GM23338 (cell line): Measurements from ENCODE around the gene FBXW11. TPM values are rescaled to one million over a fixed set of nuclear protein-coding genes. Genes with fewer than 3 reads are reported as not detected.

ENCODE experiments used
- ATAC-seq: fragments of 200-7000 bp; cut with Tn5 transposase; 3 replicates; pipeline ENCODE4 v1.9.1; 2020
- DNase-seq: peaks from one replicate; pipeline ENCODE4 v3.0.0-alpha.2; 2015; ENCODE audit warnings: low spot score
- H2AFZ ChIP-seq: fragments of 200-600 bp; sonication (generic); 2 replicates; pipeline ENCODE4 v1.8.0; 2016; ENCODE audit warnings: antibody characterized with exemption, mild to moderate bottlenecking, moderate library complexity
- H3F3A ChIP-seq: fragments of 200-600 bp; sonication (generic); replicated peaks from 2 replicates; pipeline ENCODE4 v1.8.0; 2017; ENCODE audit warnings: antibody characterized with exemption, mixed run types, low read depth
- H3K27ac ChIP-seq: fragments of 200-600 bp; sonication (generic); 2 replicates; pipeline ENCODE4 v1.6.1; 2016; ENCODE audit warnings: low read depth
- H3K27me3 ChIP-seq: fragments of 200-600 bp; sonication (generic); 2 replicates; pipeline ENCODE4 v1.8.0; 2016; ENCODE audit warnings: mild to moderate bottlenecking, mixed run types, moderate library complexity; ENCODE audit not compliant: insufficient read depth
- H3K36me3 ChIP-seq: fragments of 200-600 bp; sonication (generic); 2 replicates; pipeline ENCODE4 v1.8.0; 2016; ENCODE audit warnings: mild to moderate bottlenecking; ENCODE audit not compliant: insufficient read depth
- H3K4me1 ChIP-seq: fragments of 200-600 bp; sonication (generic); 2 replicates; pipeline ENCODE4 v1.8.0; 2016; ENCODE audit warnings: mild to moderate bottlenecking, moderate library complexity; ENCODE audit not compliant: insufficient read depth
- H3K4me2 ChIP-seq: fragments of 200-600 bp; sonication (generic); 2 replicates; pipeline ENCODE4 v1.7.1; 2017; ENCODE audit warnings: mixed run types
- H3K4me3 ChIP-seq: fragments of 200-600 bp; sonication (generic); 2 replicates; pipeline ENCODE4 v1.6.1; 2016; ENCODE audit warnings: mixed run types
- H3K79me2 ChIP-seq: fragments of 200-600 bp; sonication (generic); replicated peaks from 2 replicates; pipeline ENCODE4 v1.8.0; 2017; ENCODE audit warnings: mild to moderate bottlenecking; ENCODE audit not compliant: insufficient read depth
- H3K9me2 ChIP-seq: fragments of 200-600 bp; sonication (generic); 2 replicates; pipeline ENCODE4 v1.8.0; 2017; ENCODE audit not compliant: insufficient read depth
- H4K20me1 ChIP-seq: fragments of 200-600 bp; sonication (generic); replicated peaks from 2 replicates; pipeline ENCODE4 v1.8.0; 2017; ENCODE audit warnings: mild to moderate bottlenecking; ENCODE audit not compliant: insufficient read depth
- H3K27ac Mint-ChIP-seq: 2 replicates; pipeline ENCODE4 v1.8.0; 2020; ENCODE audit warnings: inconsistent platforms, mild to moderate bottlenecking, moderate library complexity, mixed read lengths
- H3K27me3 Mint-ChIP-seq: 3 replicates; pipeline ENCODE4 v1.8.0; 2022; ENCODE audit warnings: low read depth, mild to moderate bottlenecking, moderate library complexity, mixed read lengths, inconsistent platforms; ENCODE audit not compliant: insufficient read depth, poor library complexity
- H3K36me3 Mint-ChIP-seq: 3 replicates; pipeline ENCODE4 v1.8.0; 2021; ENCODE audit warnings: low read depth, mild to moderate bottlenecking, inconsistent platforms, moderate library complexity, mixed read lengths
- H3K4me1 Mint-ChIP-seq: 3 replicates; pipeline ENCODE4 v1.8.0; 2020; ENCODE audit warnings: mild to moderate bottlenecking, inconsistent platforms, mixed read lengths
- H3K4me3 Mint-ChIP-seq: 3 replicates; pipeline ENCODE4 v1.8.0; 2021; ENCODE audit warnings: moderate library complexity, mild to moderate bottlenecking, inconsistent platforms, mixed read lengths
- H3K9me3 Mint-ChIP-seq: 3 replicates; pipeline ENCODE4 v1.8.0; 2020; ENCODE audit warnings: moderate library complexity, mild to moderate bottlenecking, inconsistent platforms, mixed read lengths
- CREB1 ChIP-seq: fragments of 250-450 bp; sonication (Bioruptor Pico); IDR thresholded peaks from 2 replicates; pipeline ENCODE4 v1.5.0; 2020; ENCODE audit warnings: low read depth, mild to moderate bottlenecking, moderate library complexity
- EZH2 ChIP-seq: fragments of 200-600 bp; sonication (generic); IDR thresholded peaks from one replicate; pipeline ENCODE4 v1.8.0; 2017; ENCODE audit warnings: antibody characterized with exemption, mild to moderate bottlenecking, low read depth; ENCODE audit not compliant: unreplicated experiment
- EZH2phosphoT487 ChIP-seq: fragments of 200-600 bp; sonication (generic); IDR thresholded peaks from one replicate; pipeline ENCODE4 v1.8.1; 2018; ENCODE audit warnings: antibody characterized with exemption; ENCODE audit not compliant: unreplicated experiment
- JUNB ChIP-seq: IDR thresholded peaks from one replicate; pipeline ENCODE4 v1.6.1; 2016; ENCODE audit warnings: antibody characterized with exemption; ENCODE audit not compliant: unreplicated experiment
- NANOG ChIP-seq: IDR thresholded peaks from 2 replicates; pipeline ENCODE4 v1.6.1; 2016; ENCODE audit warnings: antibody characterized with exemption, borderline replicate concordance
- POLR2AphosphoS5 ChIP-seq: IDR thresholded peaks from 2 replicates; pipeline ENCODE4 v1.6.1; 2016; ENCODE audit warnings: antibody characterized with exemption, low read depth
- STAT1 ChIP-seq: IDR thresholded peaks from one replicate; pipeline ENCODE4 v1.6.1; 2016; ENCODE audit warnings: antibody characterized with exemption; ENCODE audit not compliant: unreplicated experiment
- ZNF114 ChIP-seq: fragments of 250-450 bp; sonication (Bioruptor Pico); IDR thresholded peaks from 2 replicates; pipeline ENCODE4 v1.5.0; 2020; ENCODE audit warnings: mild to moderate bottlenecking, moderate library complexity
- ZNF331 ChIP-seq: fragments of 250-450 bp; sonication (Bioruptor Pico); IDR thresholded peaks from 2 replicates; pipeline ENCODE4 v1.5.0; 2020; ENCODE audit warnings: low read depth, mild to moderate bottlenecking, moderate library complexity
- polyA plus RNA-seq: library from polyadenylated mRNA; unstranded; fragments of >200 nt; fragmentation: Nextera tagmentation; extraction: Ambion mirVana; gene quantifications from 2 replicates; pipeline ENCODE4 v1.2.1, GENCODE V29; 2016
- total RNA-seq: library from RNA; depleted of rRNA; stranded (reverse); fragments of >200 nt; shearing (Covaris generic); gene quantifications from 2 replicates; pipeline ENCODE4 v1.2.3, GENCODE V29; 2014
- TF ChIP-seq, protein P1 (sequence below): IDR thresholded peaks from one replicate; pipeline ENCODE4 v1.6.1; 2018; ENCODE audit warnings: antibody characterized with exemption; ENCODE audit not compliant: unreplicated experiment
- TF ChIP-seq, protein P2 (sequence below): fragments of 250-450 bp; sonication (Bioruptor Pico); IDR thresholded peaks from 2 replicates; pipeline ENCODE4 v1.5.0; 2020; ENCODE audit warnings: mild to moderate bottlenecking, moderate library complexity
- TF ChIP-seq, protein P3 (sequence below): IDR thresholded peaks from 2 replicates; pipeline ENCODE4 v1.6.1; 2016; ENCODE audit warnings: antibody characterized with exemption
- TF ChIP-seq, protein P4 (sequence below), 2 experiments: fragments of 200-600 bp in 1 of 2; sonication (generic) in 1 of 2; conservative IDR thresholded peaks; 2 replicates each; pipeline versions ENCODE4 v1.5.1 to v1.6.1; 2016 to 2017; ENCODE audit warnings: antibody characterized with exemption in 2 of 2, low read depth in 2 of 2, mild to moderate bottlenecking in 2 of 2, moderate library complexity in 1 of 2

Gene FBXW11
- total and polyA plus RNA-seq, 2 experiments from 2014 or later, result 45.0 to 88.0 TPM

DNA sequence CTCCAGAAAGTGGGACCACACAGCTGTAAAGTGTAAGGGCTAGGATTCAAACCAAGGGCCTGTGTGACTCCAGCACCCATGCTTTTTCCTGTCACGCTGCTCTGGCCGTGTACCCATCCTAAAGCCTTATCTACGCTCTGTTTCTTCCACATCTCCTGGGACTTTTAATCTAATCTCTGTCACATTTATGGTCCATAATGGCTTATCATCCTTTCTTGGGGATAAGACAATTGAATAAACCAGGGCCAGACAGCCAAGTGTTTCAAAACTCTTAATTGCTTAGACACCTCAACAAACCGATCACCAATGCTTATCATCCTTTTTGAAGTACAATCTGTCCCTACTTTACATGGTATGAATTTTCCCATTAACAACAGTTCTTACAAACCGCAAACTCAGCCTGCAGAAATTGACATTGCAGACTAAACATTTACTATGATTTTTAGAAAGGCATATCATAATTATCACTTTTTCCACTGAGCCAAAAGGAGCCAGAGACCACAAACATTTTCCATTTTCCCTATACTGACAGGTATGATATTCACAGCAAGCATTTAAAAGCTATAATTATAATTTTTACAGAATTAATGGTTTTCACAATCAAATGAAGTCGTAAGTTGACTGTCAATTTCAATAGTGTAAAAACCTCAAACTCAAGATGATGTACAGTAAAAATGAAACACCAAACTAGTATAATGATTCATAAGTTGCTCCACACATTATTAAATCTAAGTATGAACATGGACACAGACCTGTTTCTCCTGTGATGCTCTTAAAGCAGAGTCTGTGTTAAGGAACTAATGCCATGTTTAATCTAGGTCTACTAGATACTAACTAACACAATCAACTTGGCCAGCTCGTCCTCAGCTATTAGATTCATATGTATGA is 99.5 kb downstream of the FBXW11 start:
- no peaks in the 10 kb centered on the region for H3K27me3 ChIP-seq
- no peaks in the 10 kb centered on the region for H3K9me2 ChIP-seq
- H3K36me3 Mint-ChIP-seq, result peaks cover 4% of the 10 kb centered on the region; the same call in 1 of the 3 replicates
- H3K9me3 Mint-ChIP-seq, result no peaks in the 10 kb centered on the region
- no peak overlapping the region for H3K4me3 ChIP-seq
- TF ChIP-seq, protein P1, sequence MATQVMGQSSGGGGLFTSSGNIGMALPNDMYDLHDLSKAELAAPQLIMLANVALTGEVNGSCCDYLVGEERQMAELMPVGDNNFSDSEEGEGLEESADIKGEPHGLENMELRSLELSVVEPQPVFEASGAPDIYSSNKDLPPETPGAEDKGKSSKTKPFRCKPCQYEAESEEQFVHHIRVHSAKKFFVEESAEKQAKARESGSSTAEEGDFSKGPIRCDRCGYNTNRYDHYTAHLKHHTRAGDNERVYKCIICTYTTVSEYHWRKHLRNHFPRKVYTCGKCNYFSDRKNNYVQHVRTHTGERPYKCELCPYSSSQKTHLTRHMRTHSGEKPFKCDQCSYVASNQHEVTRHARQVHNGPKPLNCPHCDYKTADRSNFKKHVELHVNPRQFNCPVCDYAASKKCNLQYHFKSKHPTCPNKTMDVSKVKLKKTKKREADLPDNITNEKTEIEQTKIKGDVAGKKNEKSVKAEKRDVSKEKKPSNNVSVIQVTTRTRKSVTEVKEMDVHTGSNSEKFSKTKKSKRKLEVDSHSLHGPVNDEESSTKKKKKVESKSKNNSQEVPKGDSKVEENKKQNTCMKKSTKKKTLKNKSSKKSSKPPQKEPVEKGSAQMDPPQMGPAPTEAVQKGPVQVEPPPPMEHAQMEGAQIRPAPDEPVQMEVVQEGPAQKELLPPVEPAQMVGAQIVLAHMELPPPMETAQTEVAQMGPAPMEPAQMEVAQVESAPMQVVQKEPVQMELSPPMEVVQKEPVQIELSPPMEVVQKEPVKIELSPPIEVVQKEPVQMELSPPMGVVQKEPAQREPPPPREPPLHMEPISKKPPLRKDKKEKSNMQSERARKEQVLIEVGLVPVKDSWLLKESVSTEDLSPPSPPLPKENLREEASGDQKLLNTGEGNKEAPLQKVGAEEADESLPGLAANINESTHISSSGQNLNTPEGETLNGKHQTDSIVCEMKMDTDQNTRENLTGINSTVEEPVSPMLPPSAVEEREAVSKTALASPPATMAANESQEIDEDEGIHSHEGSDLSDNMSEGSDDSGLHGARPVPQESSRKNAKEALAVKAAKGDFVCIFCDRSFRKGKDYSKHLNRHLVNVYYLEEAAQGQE, result no peak
- TF ChIP-seq, protein P2, sequence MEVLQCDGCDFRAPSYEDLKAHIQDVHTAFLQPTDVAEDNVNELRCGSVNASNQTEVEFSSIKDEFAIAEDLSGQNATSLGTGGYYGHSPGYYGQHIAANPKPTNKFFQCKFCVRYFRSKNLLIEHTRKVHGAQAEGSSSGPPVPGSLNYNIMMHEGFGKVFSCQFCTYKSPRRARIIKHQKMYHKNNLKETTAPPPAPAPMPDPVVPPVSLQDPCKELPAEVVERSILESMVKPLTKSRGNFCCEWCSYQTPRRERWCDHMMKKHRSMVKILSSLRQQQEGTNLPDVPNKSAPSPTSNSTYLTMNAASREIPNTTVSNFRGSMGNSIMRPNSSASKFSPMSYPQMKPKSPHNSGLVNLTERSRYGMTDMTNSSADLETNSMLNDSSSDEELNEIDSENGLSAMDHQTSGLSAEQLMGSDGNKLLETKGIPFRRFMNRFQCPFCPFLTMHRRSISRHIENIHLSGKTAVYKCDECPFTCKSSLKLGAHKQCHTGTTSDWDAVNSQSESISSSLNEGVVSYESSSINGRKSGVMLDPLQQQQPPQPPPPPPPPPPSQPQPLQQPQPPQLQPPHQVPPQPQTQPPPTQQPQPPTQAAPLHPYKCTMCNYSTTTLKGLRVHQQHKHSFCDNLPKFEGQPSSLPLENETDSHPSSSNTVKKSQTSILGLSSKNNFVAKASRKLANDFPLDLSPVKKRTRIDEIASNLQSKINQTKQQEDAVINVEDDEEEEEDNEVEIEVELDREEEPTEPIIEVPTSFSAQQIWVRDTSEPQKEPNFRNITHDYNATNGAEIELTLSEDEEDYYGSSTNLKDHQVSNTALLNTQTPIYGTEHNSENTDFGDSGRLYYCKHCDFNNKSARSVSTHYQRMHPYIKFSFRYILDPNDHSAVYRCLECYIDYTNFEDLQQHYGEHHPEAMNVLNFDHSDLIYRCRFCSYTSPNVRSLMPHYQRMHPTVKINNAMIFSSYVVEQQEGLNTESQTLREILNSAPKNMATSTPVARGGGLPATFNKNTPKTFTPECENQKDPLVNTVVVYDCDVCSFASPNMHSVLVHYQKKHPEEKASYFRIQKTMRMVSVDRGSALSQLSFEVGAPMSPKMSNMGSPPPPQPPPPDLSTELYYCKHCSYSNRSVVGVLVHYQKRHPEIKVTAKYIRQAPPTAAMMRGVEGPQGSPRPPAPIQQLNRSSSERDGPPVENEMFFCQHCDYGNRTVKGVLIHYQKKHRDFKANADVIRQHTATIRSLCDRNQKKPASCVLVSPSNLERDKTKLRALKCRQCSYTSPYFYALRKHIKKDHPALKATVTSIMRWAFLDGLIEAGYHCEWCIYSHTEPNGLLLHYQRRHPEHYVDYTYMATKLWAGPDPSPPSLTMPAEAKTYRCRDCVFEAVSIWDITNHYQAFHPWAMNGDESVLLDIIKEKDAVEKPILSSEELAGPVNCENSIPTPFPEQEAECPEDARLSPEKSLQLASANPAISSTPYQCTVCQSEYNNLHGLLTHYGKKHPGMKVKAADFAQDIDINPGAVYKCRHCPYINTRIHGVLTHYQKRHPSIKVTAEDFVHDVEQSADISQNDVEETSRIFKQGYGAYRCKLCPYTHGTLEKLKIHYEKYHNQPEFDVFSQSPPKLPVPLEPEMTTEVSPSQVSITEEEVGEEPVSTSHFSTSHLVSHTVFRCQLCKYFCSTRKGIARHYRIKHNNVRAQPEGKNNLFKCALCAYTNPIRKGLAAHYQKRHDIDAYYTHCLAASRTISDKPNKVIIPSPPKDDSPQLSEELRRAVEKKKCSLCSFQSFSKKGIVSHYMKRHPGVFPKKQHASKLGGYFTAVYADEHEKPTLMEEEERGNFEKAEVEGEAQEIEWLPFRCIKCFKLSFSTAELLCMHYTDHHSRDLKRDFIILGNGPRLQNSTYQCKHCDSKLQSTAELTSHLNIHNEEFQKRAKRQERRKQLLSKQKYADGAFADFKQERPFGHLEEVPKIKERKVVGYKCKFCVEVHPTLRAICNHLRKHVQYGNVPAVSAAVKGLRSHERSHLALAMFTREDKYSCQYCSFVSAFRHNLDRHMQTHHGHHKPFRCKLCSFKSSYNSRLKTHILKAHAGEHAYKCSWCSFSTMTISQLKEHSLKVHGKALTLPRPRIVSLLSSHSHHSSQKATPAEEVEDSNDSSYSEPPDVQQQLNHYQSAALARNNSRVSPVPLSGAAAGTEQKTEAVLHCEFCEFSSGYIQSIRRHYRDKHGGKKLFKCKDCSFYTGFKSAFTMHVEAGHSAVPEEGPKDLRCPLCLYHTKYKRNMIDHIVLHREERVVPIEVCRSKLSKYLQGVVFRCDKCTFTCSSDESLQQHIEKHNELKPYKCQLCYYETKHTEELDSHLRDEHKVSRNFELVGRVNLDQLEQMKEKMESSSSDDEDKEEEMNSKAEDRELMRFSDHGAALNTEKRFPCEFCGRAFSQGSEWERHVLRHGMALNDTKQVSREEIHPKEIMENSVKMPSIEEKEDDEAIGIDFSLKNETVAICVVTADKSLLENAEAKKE, result no peak
- TF ChIP-seq EZH2, result no peak
- TF ChIP-seq POLR2AphosphoS5, result no peak
- TF ChIP-seq, protein P3, sequence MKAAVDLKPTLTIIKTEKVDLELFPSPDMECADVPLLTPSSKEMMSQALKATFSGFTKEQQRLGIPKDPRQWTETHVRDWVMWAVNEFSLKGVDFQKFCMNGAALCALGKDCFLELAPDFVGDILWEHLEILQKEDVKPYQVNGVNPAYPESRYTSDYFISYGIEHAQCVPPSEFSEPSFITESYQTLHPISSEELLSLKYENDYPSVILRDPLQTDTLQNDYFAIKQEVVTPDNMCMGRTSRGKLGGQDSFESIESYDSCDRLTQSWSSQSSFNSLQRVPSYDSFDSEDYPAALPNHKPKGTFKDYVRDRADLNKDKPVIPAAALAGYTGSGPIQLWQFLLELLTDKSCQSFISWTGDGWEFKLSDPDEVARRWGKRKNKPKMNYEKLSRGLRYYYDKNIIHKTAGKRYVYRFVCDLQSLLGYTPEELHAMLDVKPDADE, result no peak
- no peak for TF ChIP-seq NANOG
- TF ChIP-seq, protein P4, sequence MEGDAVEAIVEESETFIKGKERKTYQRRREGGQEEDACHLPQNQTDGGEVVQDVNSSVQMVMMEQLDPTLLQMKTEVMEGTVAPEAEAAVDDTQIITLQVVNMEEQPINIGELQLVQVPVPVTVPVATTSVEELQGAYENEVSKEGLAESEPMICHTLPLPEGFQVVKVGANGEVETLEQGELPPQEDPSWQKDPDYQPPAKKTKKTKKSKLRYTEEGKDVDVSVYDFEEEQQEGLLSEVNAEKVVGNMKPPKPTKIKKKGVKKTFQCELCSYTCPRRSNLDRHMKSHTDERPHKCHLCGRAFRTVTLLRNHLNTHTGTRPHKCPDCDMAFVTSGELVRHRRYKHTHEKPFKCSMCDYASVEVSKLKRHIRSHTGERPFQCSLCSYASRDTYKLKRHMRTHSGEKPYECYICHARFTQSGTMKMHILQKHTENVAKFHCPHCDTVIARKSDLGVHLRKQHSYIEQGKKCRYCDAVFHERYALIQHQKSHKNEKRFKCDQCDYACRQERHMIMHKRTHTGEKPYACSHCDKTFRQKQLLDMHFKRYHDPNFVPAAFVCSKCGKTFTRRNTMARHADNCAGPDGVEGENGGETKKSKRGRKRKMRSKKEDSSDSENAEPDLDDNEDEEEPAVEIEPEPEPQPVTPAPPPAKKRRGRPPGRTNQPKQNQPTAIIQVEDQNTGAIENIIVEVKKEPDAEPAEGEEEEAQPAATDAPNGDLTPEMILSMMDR (conservative IDR thresholded peaks at IDR 0.05; ENCODE audit: low read depth in 2 of 2), result no peak
- TF ChIP-seq EZH2phosphoT487, result no peak
- no peak for TF ChIP-seq STAT1
- no peak for TF ChIP-seq CREB1 (CRISPR knock-in tag)
- TF ChIP-seq ZNF331 (CRISPR knock-in tag), result no peak
- no peak for TF ChIP-seq JUNB
- no peak for TF ChIP-seq ZNF114 (CRISPR knock-in tag)
- no peak overlapping the region for H2AFZ ChIP-seq
- H3K27me3 Mint-ChIP-seq, result peaks cover 5% of the 10 kb centered on the region
- peaks cover 91% of the 10 kb centered on the region for H3K79me2 ChIP-seq
- H3F3A ChIP-seq, result peaks cover 5% of the 10 kb centered on the region; the same call in 1 of the 2 replicates
- DNase-seq, result no peak
- peaks cover 23% of the 10 kb centered on the region for H3K4me1 Mint-ChIP-seq
- H3K4me2 ChIP-seq, result no peak overlapping the region
- H3K27ac ChIP-seq, result 0 out of 2 replicates have a peak overlapping the region, but pooled peaks have one; percentile 24
- H3K27ac Mint-ChIP-seq, result no peak overlapping the region
- H3K4me3 Mint-ChIP-seq, result no peak overlapping the region
- H4K20me1 ChIP-seq, result peaks cover 60% of the 10 kb centered on the region
- no peaks in the 10 kb centered on the region for H3K36me3 ChIP-seq
- H3K4me1 ChIP-seq, result peaks cover 18% of the 10 kb centered on the region
- no peak for ATAC-seq
